GM12875 (cell line): Measurements from ENCODE around the gene PSMD6.

Experiments
- H3K4me3 ChIP-seq: one replicate; pipeline ENCODE4 v1.5.1; 2011; ENCODE audit warnings: low read depth, low read length, control low read depth
- TF ChIP-seq, protein P1 (sequence below): IDR thresholded peaks from 2 replicates; pipeline ENCODE4 v1.5.1; 2011; ENCODE audit warnings: low read depth, mild to moderate bottlenecking, control low read depth, inconsistent platforms, low read length, moderate library complexity, borderline replicate concordance; ENCODE audit not compliant: insufficient read depth

The PSMD6 gene

DNA sequence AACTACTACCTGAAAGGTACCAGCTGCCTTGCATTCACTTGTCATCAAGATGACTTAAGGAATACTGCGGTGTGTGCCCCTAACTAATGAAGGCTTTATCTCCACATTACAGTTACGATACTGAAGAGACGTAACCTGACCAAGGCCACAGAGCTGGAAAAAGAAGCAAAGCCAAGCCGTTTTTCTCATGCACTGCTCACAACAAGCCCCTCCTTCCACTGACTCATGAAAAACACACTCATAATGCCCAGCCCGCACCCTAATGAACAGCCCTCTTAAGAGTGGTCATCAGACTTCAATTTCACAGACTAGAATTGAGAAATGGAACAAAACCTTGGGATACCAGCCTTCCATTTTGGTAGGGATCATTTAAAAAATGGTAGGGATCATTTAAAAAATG, 11.6 kb downstream of the PSMD6 start:
- TF ChIP-seq, protein P1, sequence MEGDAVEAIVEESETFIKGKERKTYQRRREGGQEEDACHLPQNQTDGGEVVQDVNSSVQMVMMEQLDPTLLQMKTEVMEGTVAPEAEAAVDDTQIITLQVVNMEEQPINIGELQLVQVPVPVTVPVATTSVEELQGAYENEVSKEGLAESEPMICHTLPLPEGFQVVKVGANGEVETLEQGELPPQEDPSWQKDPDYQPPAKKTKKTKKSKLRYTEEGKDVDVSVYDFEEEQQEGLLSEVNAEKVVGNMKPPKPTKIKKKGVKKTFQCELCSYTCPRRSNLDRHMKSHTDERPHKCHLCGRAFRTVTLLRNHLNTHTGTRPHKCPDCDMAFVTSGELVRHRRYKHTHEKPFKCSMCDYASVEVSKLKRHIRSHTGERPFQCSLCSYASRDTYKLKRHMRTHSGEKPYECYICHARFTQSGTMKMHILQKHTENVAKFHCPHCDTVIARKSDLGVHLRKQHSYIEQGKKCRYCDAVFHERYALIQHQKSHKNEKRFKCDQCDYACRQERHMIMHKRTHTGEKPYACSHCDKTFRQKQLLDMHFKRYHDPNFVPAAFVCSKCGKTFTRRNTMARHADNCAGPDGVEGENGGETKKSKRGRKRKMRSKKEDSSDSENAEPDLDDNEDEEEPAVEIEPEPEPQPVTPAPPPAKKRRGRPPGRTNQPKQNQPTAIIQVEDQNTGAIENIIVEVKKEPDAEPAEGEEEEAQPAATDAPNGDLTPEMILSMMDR, result no peak

DNA sequence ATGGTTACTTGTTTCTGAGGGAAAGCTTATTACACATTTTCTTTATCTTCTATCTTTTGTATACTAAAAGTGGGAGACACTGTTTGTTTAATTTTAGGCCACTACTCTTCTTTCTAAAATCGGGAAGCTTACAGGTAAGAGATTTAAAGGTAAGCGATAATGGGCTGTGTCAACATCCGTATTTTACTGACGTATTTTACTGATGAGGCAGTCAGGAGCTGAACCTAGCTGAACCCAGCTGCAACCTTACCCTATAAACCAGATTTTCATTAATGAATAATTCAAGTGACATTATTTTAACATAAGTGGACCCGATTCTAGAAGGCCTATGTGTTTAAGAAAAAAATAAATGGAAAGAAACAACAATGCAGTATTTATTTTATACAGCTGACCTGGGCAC, 13.1 kb downstream of the PSMD6 start:
- H3K4me3 ChIP-seq, result no peak overlapping the region
- TF ChIP-seq, protein P1, result no peak

More for the DNA sequence above, 11.6 kb downstream of the PSMD6 start:
- no peak overlapping the region for H3K4me3 ChIP-seq

DNA sequence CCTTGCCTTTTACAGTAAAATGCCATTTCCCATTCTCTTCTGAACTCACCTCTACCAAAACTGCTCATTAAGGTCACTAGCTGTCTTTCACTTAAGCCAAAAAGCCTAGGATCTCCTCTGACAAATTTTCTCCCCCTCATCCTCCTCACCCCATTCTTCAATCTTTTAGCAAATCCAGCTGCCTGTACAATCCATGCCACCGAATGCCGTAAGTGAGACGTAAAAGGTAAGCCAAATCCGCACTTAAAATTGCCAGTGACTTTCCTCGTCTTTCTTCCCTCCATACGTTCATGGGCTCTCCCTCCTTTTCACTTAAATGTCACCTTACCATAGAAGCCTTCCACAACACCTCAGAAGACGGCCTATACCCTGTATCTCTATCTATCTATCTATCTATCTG, 13.8 kb downstream of the PSMD6 start:
- TF ChIP-seq, protein P1, result no peak
- H3K4me3 ChIP-seq, result no peak overlapping the region

DNA sequence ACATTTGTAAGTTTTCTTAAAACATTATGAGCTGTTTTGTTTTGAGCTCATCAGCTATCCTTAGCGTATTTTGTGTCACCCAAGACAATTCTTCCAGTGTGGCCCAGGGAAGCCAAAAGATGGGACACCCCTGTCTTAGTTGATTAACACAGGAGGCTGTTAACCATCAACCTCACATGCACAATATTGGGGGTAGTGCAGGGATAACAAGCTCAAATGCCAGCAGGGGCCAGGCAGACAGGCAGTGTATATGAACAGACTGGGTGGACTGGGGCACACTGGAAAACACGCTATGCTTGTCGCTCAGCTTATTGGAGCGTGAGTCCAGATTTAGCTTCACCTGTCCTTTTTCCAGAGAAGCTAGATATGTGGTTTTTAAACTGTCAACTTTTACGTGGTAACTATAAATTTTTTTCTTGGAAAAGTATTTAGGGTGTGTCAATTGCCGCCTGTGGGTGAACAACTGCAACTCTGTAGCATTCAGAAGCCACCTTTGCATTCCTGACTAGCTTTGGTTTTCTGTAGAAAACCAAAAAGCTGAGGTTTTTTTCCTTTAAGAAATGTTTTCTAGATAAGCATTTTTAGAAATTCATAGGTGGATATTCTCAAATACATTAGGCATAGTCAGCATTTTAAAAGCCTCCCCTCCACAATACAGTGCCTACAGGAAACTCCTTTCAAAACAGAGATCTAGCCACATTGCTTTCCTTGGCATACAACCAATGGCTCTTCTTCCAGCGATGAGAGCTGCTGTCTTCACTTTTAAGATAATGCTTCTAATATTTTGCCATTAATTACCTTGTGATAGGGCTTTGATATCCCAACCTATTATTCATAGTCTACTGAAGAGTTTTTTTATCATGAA, 14.6 kb downstream of the PSMD6 start:
- TF ChIP-seq, protein P1, result no peak
- H3K4me3 ChIP-seq, result no peak overlapping the region

GRCh38 chr3:64008017-64008416, 15.3 kb downstream of the PSMD6 start:
- TF ChIP-seq, protein P1, result no peak
- no peak overlapping the region for H3K4me3 ChIP-seq

DNA sequence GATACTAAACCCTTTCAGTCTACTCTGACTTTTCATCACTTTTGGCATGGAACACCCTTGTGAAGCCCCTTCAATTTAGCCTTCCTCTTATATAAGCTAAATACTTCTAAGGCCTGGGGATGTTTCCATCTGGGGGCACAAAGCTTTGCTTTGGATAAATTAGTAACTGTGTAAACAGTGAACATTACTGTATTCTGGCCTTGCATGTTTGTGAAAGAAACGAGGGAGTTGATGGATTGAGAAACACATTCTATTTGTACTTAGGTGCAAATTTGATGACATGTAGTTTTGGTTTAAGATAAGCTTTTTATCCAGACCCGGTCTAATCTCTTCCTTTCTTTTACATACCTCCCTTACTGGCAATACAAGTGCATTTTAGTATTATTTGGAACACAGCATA, 19.7 kb downstream of the PSMD6 start:
- no peak overlapping the region for H3K4me3 ChIP-seq
- TF ChIP-seq, protein P1, result no peak

DNA sequence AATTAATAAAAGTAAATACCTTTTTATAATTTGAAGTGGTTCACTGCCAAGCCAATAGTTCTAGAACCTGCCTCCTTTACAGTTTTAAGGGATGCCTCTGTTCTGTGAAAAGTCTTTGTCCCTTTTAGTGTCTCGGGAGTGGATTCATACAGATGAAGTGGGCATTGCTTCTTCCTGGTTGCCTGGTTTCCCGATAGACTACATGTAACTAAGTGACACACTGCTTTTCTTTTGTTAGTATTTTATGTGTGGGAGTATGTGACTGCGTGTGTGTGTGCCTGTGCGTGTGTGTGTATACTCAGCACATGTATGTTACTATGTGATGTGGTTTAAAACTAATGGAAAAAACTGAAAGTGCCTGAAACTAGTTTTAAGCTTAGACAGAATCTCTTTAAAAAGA, 21.1 kb downstream of the PSMD6 start:
- no peak overlapping the region for H3K4me3 ChIP-seq
- TF ChIP-seq, protein P1, result no peak
